ENCODE measurements around the gene KREMEN1. TPM values are rescaled to one million over a fixed set of nuclear protein-coding genes. Genes with fewer than 3 reads are reported as not detected.
A peak's percentile ranks its signal among the peaks of the same experiment; 100 is the strongest.

KREMEN1 gene
- total and polyA plus RNA-seq, 2 experiments from 2014 or later: 7.5 to 10.5 TPM

GRCh38 chr22:29078869-29079207 lies 6.0 kb downstream of the KREMEN1 start:
- no peaks in the 10 kb centered on the region for H3K9me2 ChIP-seq (replicated peaks; ENCODE audit: insufficient read depth)

GRCh38 chr22:29079218-29079901 lies 6.5 kb downstream of the KREMEN1 start:
- Histone ChIP-seq H3K27me3 (no peaks in the 10 kb centered on the region), H3K9me3 (ENCODE audit: low read depth) (no peaks in the 10 kb centered on the region), H3K79me2 (peaks cover 18% of the 10 kb centered on the region), H3K27ac (no peak overlapping the region), H2AFZ (no peak overlapping the region), H3K4me2 (no peak overlapping the region), H3K4me3 (no peak overlapping the region), H4K20me1 (ENCODE audit: insufficient read depth, poor library complexity, severe bottlenecking) (no peaks in the 10 kb centered on the region), H3K36me3 (replicated peaks; ENCODE audit: insufficient read depth, low read depth) (no peaks in the 10 kb centered on the region), H3K9me2 (replicated peaks; ENCODE audit: insufficient read depth) (no peaks in the 10 kb centered on the region), H3K4me1 (ENCODE audit: insufficient read depth) (peaks cover 14% of the 10 kb centered on the region)
- peak; percentile 37 for DNase-seq (ENCODE audit: low spot score)
- TF ChIP-seq EZH2 (IDR thresholded peaks at IDR 0.05; ENCODE audit: borderline replicate concordance): no peak
- no peak for TF ChIP-seq CTCF (IDR thresholded peaks at IDR 0.05; ENCODE audit: poor library complexity)
- no peak for TF ChIP-seq EZH2phosphoT487 (IDR thresholded peaks at IDR 0.05; ENCODE audit: low read depth, severe bottlenecking, unreplicated experiment)
- WGBS (ENCODE audit: low lambda C conversion rate, missing lambda C conversion rate): 65% methylated on average over 8 of the region's 8 CpGs

More at GRCh38 chr22:29078869-29079207, 6.0 kb downstream of the KREMEN1 start:
- Histone ChIP-seq H3K4me2 (no peak overlapping the region), H3K27ac (no peak overlapping the region), H3K79me2 (peaks cover 17% of the 10 kb centered on the region), H3K27me3 (no peaks in the 10 kb centered on the region), H3K36me3 (replicated peaks; ENCODE audit: insufficient read depth, low read depth) (no peaks in the 10 kb centered on the region), H3K4me3 (no peak overlapping the region), H3K9me3 (ENCODE audit: low read depth) (no peaks in the 10 kb centered on the region), H2AFZ (no peak overlapping the region), H3K4me1 (ENCODE audit: insufficient read depth) (peaks cover 14% of the 10 kb centered on the region), H4K20me1 (ENCODE audit: insufficient read depth, poor library complexity, severe bottlenecking) (no peaks in the 10 kb centered on the region)
- DNase-seq (ENCODE audit: low spot score): no peak
- TF ChIP-seq EZH2phosphoT487 (IDR thresholded peaks at IDR 0.05; ENCODE audit: low read depth, severe bottlenecking, unreplicated experiment) (no peak), EZH2 (IDR thresholded peaks at IDR 0.05; ENCODE audit: borderline replicate concordance) (no peak), CTCF (IDR thresholded peaks at IDR 0.05; ENCODE audit: poor library complexity) (no peak)
- WGBS (ENCODE audit: low lambda C conversion rate, missing lambda C conversion rate): 86% methylated on average over 6 of the region's 6 CpGs

- H3K36me3 ChIP-seq (replicated peaks; ENCODE audit: insufficient read depth, low read depth): no peaks in the 10 kb centered on the region
- no peak overlapping the region for H3K27ac ChIP-seq
- no peaks in the 10 kb centered on the region for H3K27me3 ChIP-seq
- TF ChIP-seq CTCF (IDR thresholded peaks at IDR 0.05; ENCODE audit: poor library complexity) (no peak), EZH2 (IDR thresholded peaks at IDR 0.05; ENCODE audit: borderline replicate concordance) (no peak), EZH2phosphoT487 (IDR thresholded peaks at IDR 0.05; ENCODE audit: low read depth, severe bottlenecking, unreplicated experiment) (no peak)
- H3K4me1 ChIP-seq (ENCODE audit: insufficient read depth): peaks cover 14% of the 10 kb centered on the region
- H3K9me2 ChIP-seq (replicated peaks; ENCODE audit: insufficient read depth): no peaks in the 10 kb centered on the region
- no peak overlapping the region for H2AFZ ChIP-seq
- DNase-seq (ENCODE audit: low spot score): no peak
- no peak overlapping the region for H3K4me2 ChIP-seq
- peaks cover 18% of the 10 kb centered on the region for H3K79me2 ChIP-seq
- H4K20me1 ChIP-seq (ENCODE audit: insufficient read depth, poor library complexity, severe bottlenecking): no peaks in the 10 kb centered on the region
- H3K4me3 ChIP-seq: no peak overlapping the region
- H3K9me3 ChIP-seq (ENCODE audit: low read depth): no peaks in the 10 kb centered on the region
- WGBS (ENCODE audit: low lambda C conversion rate, missing lambda C conversion rate): 78% methylated on average over 7 of the region's 7 CpGs
Measured at GRCh38 chr22:29080106-29080975, 7.5 kb downstream of the KREMEN1 start.
